Measurements from ENCODE around the gene TOE1. TPM values are rescaled to one million over a fixed set of nuclear protein-coding genes. Genes with fewer than 3 reads are reported as not detected.

The TOE1 gene
- total RNA-seq, 2 experiments from 2014 or later, result 22.1 to 30.2 TPM

DNA sequence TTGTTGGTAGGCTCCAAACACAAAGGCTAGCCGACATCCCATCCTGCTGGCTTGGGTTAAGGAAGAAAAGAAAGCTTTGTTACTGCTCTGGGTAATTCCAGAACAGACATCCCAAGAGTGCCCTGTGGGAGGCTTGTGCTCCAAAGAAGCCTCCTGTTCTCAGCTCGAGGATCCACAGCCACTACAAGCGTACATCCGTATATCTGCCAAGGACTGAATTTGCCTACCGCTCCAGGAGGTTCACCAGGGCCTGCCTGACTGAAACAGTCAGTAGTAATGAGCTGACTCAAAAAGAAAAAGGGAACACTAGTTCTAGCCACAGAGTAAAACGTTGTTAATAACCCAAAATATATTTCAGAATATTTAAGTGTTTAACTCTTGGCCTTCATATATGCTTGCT, 25.1 kb downstream of the TOE1 start:
- H3K9me2 ChIP-seq (ENCODE audit: insufficient read depth, low read length), result no peaks in the 10 kb centered on the region
- no peak overlapping the region for H2AFZ ChIP-seq (ENCODE audit: low read length)
- no peaks in the 10 kb centered on the region for H3K9me3 ChIP-seq (ENCODE audit: low read length)
- H4K20me1 ChIP-seq (ENCODE audit: insufficient read depth, low read length), result no peaks in the 10 kb centered on the region
- no peak overlapping the region for H3K4me3 ChIP-seq (ENCODE audit: low read depth, low read length, poor library complexity, severe bottlenecking)
- peaks cover 4% of the 10 kb centered on the region for H3K4me1 ChIP-seq (ENCODE audit: insufficient read depth, low read length, poor library complexity, severe bottlenecking)
- intact Hi-C loops (cut with micrococcal nuclease; ENCODE audit: unreplicated experiment), result no loop called here
- DNase-seq (ENCODE audit: low spot score), result no peak
- TF ChIP-seq, protein P1, sequence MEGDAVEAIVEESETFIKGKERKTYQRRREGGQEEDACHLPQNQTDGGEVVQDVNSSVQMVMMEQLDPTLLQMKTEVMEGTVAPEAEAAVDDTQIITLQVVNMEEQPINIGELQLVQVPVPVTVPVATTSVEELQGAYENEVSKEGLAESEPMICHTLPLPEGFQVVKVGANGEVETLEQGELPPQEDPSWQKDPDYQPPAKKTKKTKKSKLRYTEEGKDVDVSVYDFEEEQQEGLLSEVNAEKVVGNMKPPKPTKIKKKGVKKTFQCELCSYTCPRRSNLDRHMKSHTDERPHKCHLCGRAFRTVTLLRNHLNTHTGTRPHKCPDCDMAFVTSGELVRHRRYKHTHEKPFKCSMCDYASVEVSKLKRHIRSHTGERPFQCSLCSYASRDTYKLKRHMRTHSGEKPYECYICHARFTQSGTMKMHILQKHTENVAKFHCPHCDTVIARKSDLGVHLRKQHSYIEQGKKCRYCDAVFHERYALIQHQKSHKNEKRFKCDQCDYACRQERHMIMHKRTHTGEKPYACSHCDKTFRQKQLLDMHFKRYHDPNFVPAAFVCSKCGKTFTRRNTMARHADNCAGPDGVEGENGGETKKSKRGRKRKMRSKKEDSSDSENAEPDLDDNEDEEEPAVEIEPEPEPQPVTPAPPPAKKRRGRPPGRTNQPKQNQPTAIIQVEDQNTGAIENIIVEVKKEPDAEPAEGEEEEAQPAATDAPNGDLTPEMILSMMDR (conservative IDR thresholded peaks at IDR 0.05; ENCODE audit: low read length), result no peak
- TF ChIP-seq EZH2phosphoT487 (IDR thresholded peaks at IDR 0.05; ENCODE audit: borderline replicate concordance, low read depth, low read length), result no peak
- H3K27ac ChIP-seq (ENCODE audit: low read depth, low read length, poor library complexity, severe bottlenecking), result no peak overlapping the region
- no TSS peak for BruUV-seq (replicated peaks)
- no peak overlapping the region for H3K4me2 ChIP-seq (ENCODE audit: low read length)
- no peaks in the 10 kb centered on the region for H3K36me3 ChIP-seq (ENCODE audit: insufficient read depth, low read length)
- POLR2A ChIA-PET, result interaction anchor here (1.5 to 1.6 kb wide), 2 partner anchors 11 to 25 kb away, joined by 4 to 9 read pairs; partner anchors contain the start of genes MUTYH and TOE1
- CTCF ChIA-PET (ENCODE audit: unreplicated experiment), result no interaction called here
- no peaks in the 10 kb centered on the region for H3K79me2 ChIP-seq (ENCODE audit: insufficient read depth, low read depth, low read length)

DNA sequence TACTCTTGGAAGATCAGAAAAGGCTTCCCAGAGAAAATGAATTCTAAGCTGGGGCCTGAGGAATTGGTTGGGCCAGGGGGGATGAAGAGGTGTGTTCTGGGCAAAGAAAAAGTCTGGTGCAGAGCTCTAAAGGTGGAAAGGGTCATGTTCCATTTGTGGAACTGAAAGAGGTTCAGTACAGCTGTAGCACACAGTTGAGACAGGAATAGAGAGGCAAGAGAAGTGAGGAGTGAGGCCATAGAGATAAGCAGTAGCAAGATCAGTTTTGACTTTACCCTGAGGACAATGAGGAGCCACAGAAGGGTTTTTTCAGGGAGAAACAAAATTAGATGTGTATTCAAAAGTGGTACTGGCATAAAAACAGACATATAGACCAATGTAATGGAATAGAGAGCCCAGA, 30.6 kb downstream of the TOE1 start:
- Histone ChIP-seq H3K27ac (ENCODE audit: low read depth, low read length, poor library complexity, severe bottlenecking) (peak overlapping the region; percentile 61), H3K79me2 (ENCODE audit: insufficient read depth, low read depth, low read length) (no peaks in the 10 kb centered on the region)

DNA sequence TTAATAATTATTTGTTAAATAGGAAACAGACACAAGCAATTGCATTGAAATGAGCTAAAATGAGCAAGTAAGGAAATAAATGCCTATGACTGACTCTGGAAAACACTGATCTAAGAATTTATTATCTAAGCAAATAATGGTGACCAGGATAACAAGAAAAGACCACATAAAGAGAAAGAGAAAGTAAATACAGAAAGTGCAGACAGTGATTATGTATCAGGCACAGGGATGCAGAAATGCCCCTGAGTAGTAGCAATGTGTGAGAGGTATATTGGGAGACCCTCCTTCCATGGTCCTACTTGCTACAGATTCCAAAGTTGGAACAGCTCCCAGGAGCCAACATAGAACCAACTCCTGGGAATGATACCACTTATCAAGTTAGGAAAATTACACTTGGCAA, 33.6 kb downstream of the TOE1 start:
- H3K27ac ChIP-seq (ENCODE audit: low read depth, low read length, poor library complexity, severe bottlenecking), result no peak overlapping the region
- BruUV-seq (replicated peaks), result no TSS peak
- H3K4me1 ChIP-seq (ENCODE audit: insufficient read depth, low read length, poor library complexity, severe bottlenecking), result peaks cover 44% of the 10 kb centered on the region
- no peaks in the 10 kb centered on the region for H3K9me2 ChIP-seq (ENCODE audit: insufficient read depth, low read length)
- no peak overlapping the region for H3K4me2 ChIP-seq (ENCODE audit: low read length)
- H3K9me3 ChIP-seq (ENCODE audit: low read length), result no peaks in the 10 kb centered on the region
- no peak overlapping the region for H3K4me3 ChIP-seq (ENCODE audit: low read depth, low read length, poor library complexity, severe bottlenecking)
- ChIA-PET POLR2A (interaction anchor here (0.8 to 1.3 kb wide), 4 partner anchors 20 to 67 kb away, joined by 3 read pairs; partner anchors contain the start of gene MUTYH), CTCF (ENCODE audit: unreplicated experiment) (interaction anchor here (0.5 kb wide), 1 partner anchor 25 kb away, joined by 4 read pairs; no protein-coding TSS in a partner anchor)
- H3K36me3 ChIP-seq (ENCODE audit: insufficient read depth, low read length), result no peaks in the 10 kb centered on the region
- H4K20me1 ChIP-seq (ENCODE audit: insufficient read depth, low read length), result no peaks in the 10 kb centered on the region
- H2AFZ ChIP-seq (ENCODE audit: low read length), result no peak overlapping the region; the same call in 1 of the 2 replicates
- intact Hi-C loops (cut with micrococcal nuclease; ENCODE audit: unreplicated experiment), result no loop called here
- no peaks in the 10 kb centered on the region for H3K79me2 ChIP-seq (ENCODE audit: insufficient read depth, low read depth, low read length)
- TF ChIP-seq, protein P1 (conservative IDR thresholded peaks at IDR 0.05; ENCODE audit: low read length), result no peak
- TF ChIP-seq EZH2phosphoT487 (IDR thresholded peaks at IDR 0.05; ENCODE audit: borderline replicate concordance, low read depth, low read length), result no peak
- no peak for DNase-seq (ENCODE audit: low spot score)

More for the DNA sequence above, 30.6 kb downstream of the TOE1 start:
- CTCF ChIA-PET (ENCODE audit: unreplicated experiment), result interaction anchor here (0.6 to 1.0 kb wide), 2 partner anchors 10 to 639 kb away, joined by 3 read pairs; no protein-coding TSS in a partner anchor
- Histone ChIP-seq H3K9me2 (ENCODE audit: insufficient read depth, low read length) (no peaks in the 10 kb centered on the region), H3K4me3 (ENCODE audit: low read depth, low read length, poor library complexity, severe bottlenecking) (peak overlapping the region; percentile 2), H3K4me1 (ENCODE audit: insufficient read depth, low read length, poor library complexity, severe bottlenecking) (peaks cover 42% of the 10 kb centered on the region), H2AFZ (ENCODE audit: low read length) (no peak overlapping the region), H3K4me2 (ENCODE audit: low read length) (peak overlapping the region; percentile 32), H4K20me1 (ENCODE audit: insufficient read depth, low read length) (no peaks in the 10 kb centered on the region), H3K9me3 (ENCODE audit: low read length) (no peaks in the 10 kb centered on the region), H3K36me3 (ENCODE audit: insufficient read depth, low read length) (no peaks in the 10 kb centered on the region)
- POLR2A ChIA-PET, result interaction anchor here (0.6 to 1.7 kb wide), 8 partner anchors 18 to 229 kb away, joined by 3 to 4 read pairs (median 4); no protein-coding TSS in a partner anchor
- BruUV-seq (replicated peaks), result no TSS peak
- intact Hi-C loops (cut with micrococcal nuclease; ENCODE audit: unreplicated experiment), result loop anchor here (2.0 kb wide), 1 partner anchor 24 kb away; no protein-coding TSS in a partner anchor
- TF ChIP-seq EZH2phosphoT487 (IDR thresholded peaks at IDR 0.05; ENCODE audit: borderline replicate concordance, low read depth, low read length), result no peak
- TF ChIP-seq, protein P1 (conservative IDR thresholded peaks at IDR 0.05; ENCODE audit: low read length), result no peak
- DNase-seq (ENCODE audit: low spot score), result peak; percentile 64

All from OCI-LY7 (cell line).